ENCODE results near the gene ITPKA. TPM values are rescaled to one million over a fixed set of nuclear protein-coding genes. Genes with fewer than 3 reads are reported as not detected.

The ITPKA gene
- total RNA-seq, 4 donors from 2014 or later, result 0.41 to 1.3 TPM; not detected in 2

- no peak overlapping the region for H3K4me3 ChIP-seq
- H3K36me3 ChIP-seq, result no peaks in the 10 kb centered on the region
- TF ChIP-seq POLR2A (IDR thresholded peaks at IDR 0.05), result no peak
- TF ChIP-seq, protein P1, sequence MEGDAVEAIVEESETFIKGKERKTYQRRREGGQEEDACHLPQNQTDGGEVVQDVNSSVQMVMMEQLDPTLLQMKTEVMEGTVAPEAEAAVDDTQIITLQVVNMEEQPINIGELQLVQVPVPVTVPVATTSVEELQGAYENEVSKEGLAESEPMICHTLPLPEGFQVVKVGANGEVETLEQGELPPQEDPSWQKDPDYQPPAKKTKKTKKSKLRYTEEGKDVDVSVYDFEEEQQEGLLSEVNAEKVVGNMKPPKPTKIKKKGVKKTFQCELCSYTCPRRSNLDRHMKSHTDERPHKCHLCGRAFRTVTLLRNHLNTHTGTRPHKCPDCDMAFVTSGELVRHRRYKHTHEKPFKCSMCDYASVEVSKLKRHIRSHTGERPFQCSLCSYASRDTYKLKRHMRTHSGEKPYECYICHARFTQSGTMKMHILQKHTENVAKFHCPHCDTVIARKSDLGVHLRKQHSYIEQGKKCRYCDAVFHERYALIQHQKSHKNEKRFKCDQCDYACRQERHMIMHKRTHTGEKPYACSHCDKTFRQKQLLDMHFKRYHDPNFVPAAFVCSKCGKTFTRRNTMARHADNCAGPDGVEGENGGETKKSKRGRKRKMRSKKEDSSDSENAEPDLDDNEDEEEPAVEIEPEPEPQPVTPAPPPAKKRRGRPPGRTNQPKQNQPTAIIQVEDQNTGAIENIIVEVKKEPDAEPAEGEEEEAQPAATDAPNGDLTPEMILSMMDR (IDR thresholded peaks at IDR 0.05), result no peak
- no peaks in the 10 kb centered on the region for H3K9me3 ChIP-seq
- peaks cover 0 to 12% of the 10 kb centered on the region in 2 donors for H3K27me3 ChIP-seq
- intact Hi-C loops (cut with DNase I; ENCODE audit: low total_unique reads), result no loop called here
- no peak overlapping the region for H3K27ac ChIP-seq
- peaks cover 0 to 7% of the 10 kb centered on the region in 2 donors for H3K4me1 ChIP-seq
- no peak for DNase-seq
Measured at GRCh38 chr15:41517895-41518449, 24.3 kb downstream of the ITPKA start.

- Histone ChIP-seq H3K4me3 (no peak overlapping the region), H3K27me3 (no peaks in the 10 kb centered on the region), H3K36me3 (no peaks in the 10 kb centered on the region), H3K27ac (no peak overlapping the region), H3K4me1 (no peaks in the 10 kb centered on the region), H3K9me3 (no peaks in the 10 kb centered on the region)
- no peak for DNase-seq
- intact Hi-C loops (cut with DNase I; ENCODE audit: low total_unique reads), result no loop called here
- TF ChIP-seq POLR2A (IDR thresholded peaks at IDR 0.05), result no peak
- TF ChIP-seq, protein P1 (IDR thresholded peaks at IDR 0.05), result no peak
Measured at GRCh38 chr15:41520636-41521035, 27.0 kb downstream of the ITPKA start.

- TF ChIP-seq, protein P1 (IDR thresholded peaks at IDR 0.05), result no peak
- no peak for TF ChIP-seq POLR2A (IDR thresholded peaks at IDR 0.05)
- H3K36me3 ChIP-seq, result no peaks in the 10 kb centered on the region
- no peaks in the 10 kb centered on the region for H3K9me3 ChIP-seq
- H3K27ac ChIP-seq, result no peak overlapping the region
- no peaks in the 10 kb centered on the region for H3K27me3 ChIP-seq
- H3K4me3 ChIP-seq, result no peak overlapping the region
- no peaks in the 10 kb centered on the region for H3K4me1 ChIP-seq
- intact Hi-C loops (cut with DNase I; ENCODE audit: low total_unique reads), result no loop called here
- DNase-seq, result no peak
Measured at GRCh38 chr15:41521614-41522013, 27.9 kb downstream of the ITPKA start.

- no peaks in the 10 kb centered on the region for H3K27me3 ChIP-seq
- H3K9me3 ChIP-seq, result no peaks in the 10 kb centered on the region
- no peak for DNase-seq
- no peak overlapping the region for H3K27ac ChIP-seq
- TF ChIP-seq, protein P1 (IDR thresholded peaks at IDR 0.05), result no peak
- H3K36me3 ChIP-seq, result no peaks in the 10 kb centered on the region
- no peaks in the 10 kb centered on the region for H3K4me1 ChIP-seq
- H3K4me3 ChIP-seq, result no peak overlapping the region
- intact Hi-C loops (cut with DNase I; ENCODE audit: low total_unique reads), result no loop called here
Measured at GRCh38 chr15:41523097-41523496, 29.4 kb downstream of the ITPKA start.

DNA sequence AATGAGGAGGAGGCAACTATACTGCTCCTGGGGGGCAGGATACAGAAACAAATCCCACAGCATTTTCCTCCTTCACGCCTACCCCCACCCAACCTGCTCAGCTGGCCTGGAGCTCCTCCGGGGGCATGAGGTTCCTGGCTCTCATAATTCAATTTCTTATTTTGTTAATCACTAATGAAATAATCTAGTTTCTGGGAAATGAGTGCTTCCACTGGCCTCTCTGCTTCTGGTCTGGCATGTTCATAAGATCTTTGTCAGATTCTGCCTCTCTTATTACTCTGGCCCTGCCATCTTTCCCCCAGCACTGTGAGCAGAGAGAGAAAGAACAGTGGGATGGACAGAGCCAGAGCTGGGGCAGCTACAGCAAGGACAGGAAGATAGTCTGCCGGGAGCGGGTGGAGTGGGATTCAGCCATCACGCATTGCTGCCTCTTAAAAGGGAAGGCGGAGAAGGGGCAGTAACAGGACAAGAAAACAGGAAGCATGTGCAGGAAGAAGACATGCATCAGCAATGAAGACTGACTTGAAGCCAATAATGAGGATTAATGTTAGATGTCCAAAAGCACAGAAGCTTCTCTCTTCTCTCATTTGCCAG is 36.8 kb downstream of the ITPKA start:
- no peaks in the 10 kb centered on the region for H3K9me3 ChIP-seq
- TF ChIP-seq POLR2A (IDR thresholded peaks at IDR 0.05), result no peak
- TF ChIP-seq, protein P1 (IDR thresholded peaks at IDR 0.05), result no peak
- no peaks in the 10 kb centered on the region for H3K4me1 ChIP-seq
- H3K36me3 ChIP-seq, result no peaks in the 10 kb centered on the region
- H3K27me3 ChIP-seq, result no peaks in the 10 kb centered on the region
- intact Hi-C loops (cut with DNase I; ENCODE audit: low total_unique reads), result no loop called here
- no peak for DNase-seq
- no peak overlapping the region for H3K27ac ChIP-seq
- no peak overlapping the region for H3K4me3 ChIP-seq
